Measurements from ENCODE around the gene ACTRT1.

The ACTRT1 gene

DNA sequence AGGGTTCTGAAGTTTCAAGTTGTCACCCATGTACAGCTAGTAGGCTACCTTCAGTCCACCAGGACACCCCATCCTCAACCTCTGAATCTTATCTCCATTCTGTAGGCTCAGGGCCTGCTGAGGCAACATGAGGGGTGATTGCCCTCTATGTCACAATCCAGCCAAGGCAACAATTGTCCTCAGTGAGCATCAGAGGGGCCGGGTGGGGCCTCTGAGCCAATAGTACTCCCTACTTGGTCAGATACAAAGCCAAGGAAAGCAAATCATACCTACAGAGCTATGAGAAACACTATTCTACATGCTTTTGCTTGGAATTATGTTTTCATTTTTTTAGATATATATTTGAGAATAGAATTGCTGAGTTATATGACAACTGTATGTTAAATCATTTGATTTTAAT is at the start of gene ACTRT1:
Gene ACTRT1 (minus strand): TSS at position 101 of the 400 bp plus-strand sequence. CDS start 197 bp downstream, outside the sequence.
- H3K27ac ChIP-seq (ENCODE audit: low read length): no peak within 1 kb of the TSS
- no peaks in the 10 kb centered on the region for H3K27me3 ChIP-seq (ENCODE audit: control insufficient read depth in 1 of 2, insufficient read depth in 2 of 2, low read length in 2 of 2)
- no peak within 1 kb of the TSS for H3K4me3 ChIP-seq (ENCODE audit: low read length in 2 of 2)
- H3K4me1 ChIP-seq (ENCODE audit: control insufficient read depth, insufficient read depth, low read length): no peaks in the 10 kb centered on the region
- no peaks in the 10 kb centered on the region for H3K9me3 ChIP-seq (ENCODE audit: control insufficient read depth in 2 of 2, low read length in 2 of 2)
- H3K36me3 ChIP-seq (ENCODE audit: control insufficient read depth in 2 of 2, insufficient read depth in 2 of 2, low read length in 2 of 2): no peaks in the 10 kb centered on the region
- no peak within 1 kb of the TSS for H3K9ac ChIP-seq (ENCODE audit: low read length in 2 of 2)

DNA sequence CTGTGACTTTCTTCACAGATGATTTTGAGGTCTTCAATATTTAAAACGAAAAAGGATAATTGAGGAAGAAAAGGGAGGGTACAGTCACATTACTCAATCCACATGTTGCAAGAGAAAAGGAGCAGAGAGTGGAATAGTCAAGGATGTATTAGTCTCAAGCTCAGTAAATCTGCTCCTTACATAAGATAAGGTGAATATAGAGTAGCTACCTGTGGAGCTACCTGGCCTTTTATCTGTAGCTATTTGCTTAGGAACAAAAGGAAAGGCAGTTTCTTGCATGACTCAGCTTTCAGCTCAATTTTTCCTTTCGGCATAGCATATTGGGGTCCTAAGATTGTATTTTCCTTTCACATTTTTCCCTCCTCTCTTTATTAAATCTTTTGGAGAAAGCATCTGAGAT is 26.3 kb upstream of the ACTRT1 start:
- no peak overlapping the region for H3K9ac ChIP-seq (ENCODE audit: low read length in 2 of 2)
- no peak overlapping the region for H3K4me3 ChIP-seq (ENCODE audit: low read length in 2 of 2)
- H3K27ac ChIP-seq (ENCODE audit: low read length): no peak overlapping the region
- no peaks in the 10 kb centered on the region for H3K36me3 ChIP-seq (ENCODE audit: control insufficient read depth in 2 of 2, insufficient read depth in 2 of 2, low read length in 2 of 2)
- no peaks in the 10 kb centered on the region for H3K27me3 ChIP-seq (ENCODE audit: control insufficient read depth in 1 of 2, insufficient read depth in 2 of 2, low read length in 2 of 2)
- H3K9me3 ChIP-seq (ENCODE audit: control insufficient read depth in 2 of 2, low read length in 2 of 2): no peaks in the 10 kb centered on the region
- H3K4me1 ChIP-seq (ENCODE audit: control insufficient read depth, insufficient read depth, low read length): no peaks in the 10 kb centered on the region

DNA sequence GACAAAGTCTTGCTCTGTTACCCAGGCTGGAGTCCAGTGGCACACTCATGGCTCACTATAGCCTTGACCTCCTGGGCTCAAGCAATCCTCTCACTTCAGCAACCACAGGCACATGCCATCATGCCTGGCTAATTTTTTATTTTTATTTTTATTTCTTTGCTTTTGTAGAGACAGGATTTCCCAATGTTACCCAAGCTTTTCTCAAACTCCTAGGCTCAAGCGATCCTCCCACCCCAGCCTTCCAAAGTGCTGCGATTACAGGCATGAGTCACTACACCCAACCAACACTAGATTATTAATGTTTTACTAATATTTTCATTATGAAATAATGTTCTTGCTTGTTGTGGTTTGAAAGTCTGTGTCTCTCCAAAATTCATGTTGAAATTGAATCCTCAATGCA is 5.2 kb upstream of the ACTRT1 start:
- no peak overlapping the region for H3K4me3 ChIP-seq (ENCODE audit: low read length in 2 of 2)
- H3K4me1 ChIP-seq (ENCODE audit: control insufficient read depth, insufficient read depth, low read length): no peaks in the 10 kb centered on the region
- no peaks in the 10 kb centered on the region for H3K27me3 ChIP-seq (ENCODE audit: control insufficient read depth in 1 of 2, insufficient read depth in 2 of 2, low read length in 2 of 2)
- H3K9ac ChIP-seq (ENCODE audit: low read length in 2 of 2): no peak overlapping the region
- H3K27ac ChIP-seq (ENCODE audit: low read length): no peak overlapping the region
- no peaks in the 10 kb centered on the region for H3K9me3 ChIP-seq (ENCODE audit: control insufficient read depth in 2 of 2, low read length in 2 of 2)
- H3K36me3 ChIP-seq (ENCODE audit: control insufficient read depth in 2 of 2, insufficient read depth in 2 of 2, low read length in 2 of 2): no peaks in the 10 kb centered on the region

DNA sequence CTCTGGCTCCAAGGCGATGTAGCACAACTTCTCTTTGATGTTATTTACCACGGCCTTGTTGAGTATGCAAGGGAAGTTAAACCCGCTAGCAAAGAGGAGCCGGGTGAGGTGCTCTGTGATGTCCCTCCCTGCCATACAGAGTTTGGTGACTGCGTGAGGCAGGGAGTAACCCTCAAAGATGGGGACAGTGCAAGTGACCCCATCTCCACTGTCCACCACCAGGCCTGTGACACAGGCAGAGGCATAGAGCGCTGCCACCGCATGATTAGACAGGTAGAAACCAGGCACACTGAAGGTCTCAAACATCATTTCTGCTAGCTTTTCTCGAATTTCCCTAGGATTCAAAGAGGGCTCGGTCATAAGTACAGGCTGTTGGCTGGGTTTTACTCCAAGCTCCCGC is 677 bp downstream of the ACTRT1 start:
- Histone ChIP-seq H3K27me3 (ENCODE audit: control insufficient read depth in 1 of 2, insufficient read depth in 2 of 2, low read length in 2 of 2) (no peaks in the 10 kb centered on the region), H3K27ac (ENCODE audit: low read length) (no peak overlapping the region), H3K9me3 (ENCODE audit: control insufficient read depth in 2 of 2, low read length in 2 of 2) (no peaks in the 10 kb centered on the region), H3K36me3 (ENCODE audit: control insufficient read depth in 2 of 2, insufficient read depth in 2 of 2, low read length in 2 of 2) (no peaks in the 10 kb centered on the region), H3K4me3 (ENCODE audit: low read length in 2 of 2) (no peak overlapping the region), H3K4me1 (ENCODE audit: control insufficient read depth, insufficient read depth, low read length) (no peaks in the 10 kb centered on the region), H3K9ac (ENCODE audit: low read length in 2 of 2) (no peak overlapping the region)

DNA sequence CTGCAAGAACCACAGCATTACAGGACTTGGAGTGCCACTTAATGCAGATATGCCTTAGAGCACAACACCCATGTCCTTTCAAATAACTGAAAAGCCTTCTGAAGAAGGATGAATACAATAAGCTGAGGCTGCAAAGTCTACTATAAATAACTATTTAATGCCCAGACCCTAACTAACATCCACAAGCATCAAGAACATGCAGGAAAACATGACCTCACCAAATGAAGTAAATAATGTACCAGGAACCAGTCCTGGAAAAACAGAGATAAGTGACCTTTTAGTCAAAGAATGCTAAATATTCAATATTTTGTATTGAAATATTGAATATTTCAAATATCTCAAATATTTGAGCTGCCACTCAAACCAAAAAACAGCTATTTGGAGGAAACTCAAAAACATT is 16.9 kb downstream of the ACTRT1 start:
- Histone ChIP-seq H3K27ac (ENCODE audit: low read length) (no peak overlapping the region), H3K9me3 (ENCODE audit: control insufficient read depth in 2 of 2, low read length in 2 of 2) (no peaks in the 10 kb centered on the region), H3K4me3 (ENCODE audit: low read length in 2 of 2) (no peak overlapping the region), H3K27me3 (ENCODE audit: control insufficient read depth in 1 of 2, insufficient read depth in 2 of 2, low read length in 2 of 2) (no peaks in the 10 kb centered on the region), H3K9ac (ENCODE audit: low read length in 2 of 2) (no peak overlapping the region), H3K4me1 (ENCODE audit: control insufficient read depth, insufficient read depth, low read length) (no peaks in the 10 kb centered on the region), H3K36me3 (ENCODE audit: control insufficient read depth in 2 of 2, insufficient read depth in 2 of 2, low read length in 2 of 2) (no peaks in the 10 kb centered on the region)

DNA sequence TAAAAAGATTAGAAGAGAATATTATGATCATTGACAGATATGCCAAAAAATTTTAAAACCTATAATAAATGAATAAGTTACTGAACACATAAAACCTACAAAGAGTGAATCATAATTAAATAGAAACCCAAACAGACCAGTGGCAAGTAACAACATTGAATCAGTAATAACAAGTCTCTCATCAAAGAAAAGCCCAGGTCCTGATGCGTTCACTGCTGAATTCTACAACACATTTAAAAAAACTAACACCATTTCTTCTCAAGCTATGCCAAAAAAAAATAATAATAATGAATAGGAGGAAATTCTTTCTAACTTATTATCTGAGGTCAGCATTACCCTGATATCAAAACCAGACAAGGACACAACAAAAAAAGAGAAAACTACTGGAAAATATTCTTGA is 30.6 kb downstream of the ACTRT1 start:
- Histone ChIP-seq H3K4me3 (ENCODE audit: low read length in 2 of 2) (no peak overlapping the region), H3K9me3 (ENCODE audit: control insufficient read depth in 2 of 2, low read length in 2 of 2) (no peaks in the 10 kb centered on the region), H3K9ac (ENCODE audit: low read length in 2 of 2) (no peak overlapping the region), H3K27me3 (ENCODE audit: control insufficient read depth in 1 of 2, insufficient read depth in 2 of 2, low read length in 2 of 2) (no peaks in the 10 kb centered on the region), H3K27ac (ENCODE audit: low read length) (no peak overlapping the region), H3K4me1 (ENCODE audit: control insufficient read depth, insufficient read depth, low read length) (no peaks in the 10 kb centered on the region), H3K36me3 (ENCODE audit: control insufficient read depth in 2 of 2, insufficient read depth in 2 of 2, low read length in 2 of 2) (no peaks in the 10 kb centered on the region)

DNA sequence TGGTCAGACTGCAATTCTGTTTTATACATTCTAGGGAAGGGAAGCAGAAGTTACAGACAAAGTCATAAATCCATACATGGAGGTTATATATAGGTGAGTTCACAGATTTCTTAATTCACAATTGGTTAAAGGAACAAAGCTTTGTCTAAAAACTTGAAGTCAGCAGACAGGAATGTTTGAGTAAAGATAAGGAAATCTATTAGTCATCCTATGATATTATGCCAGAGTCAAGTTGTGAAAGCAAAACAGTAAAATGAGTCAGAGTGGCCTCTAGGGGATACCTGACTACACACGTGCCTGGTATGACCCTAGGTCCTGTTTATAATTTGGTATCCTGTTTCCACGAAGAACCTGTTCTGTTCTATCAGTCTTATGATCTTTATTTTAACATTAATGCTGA is 31.5 kb downstream of the ACTRT1 start:
- Histone ChIP-seq H3K27me3 (ENCODE audit: control insufficient read depth in 1 of 2, insufficient read depth in 2 of 2, low read length in 2 of 2) (no peaks in the 10 kb centered on the region), H3K9ac (ENCODE audit: low read length in 2 of 2) (no peak overlapping the region), H3K27ac (ENCODE audit: low read length) (no peak overlapping the region), H3K9me3 (ENCODE audit: control insufficient read depth in 2 of 2, low read length in 2 of 2) (no peaks in the 10 kb centered on the region), H3K4me1 (ENCODE audit: control insufficient read depth, insufficient read depth, low read length) (no peaks in the 10 kb centered on the region), H3K36me3 (ENCODE audit: control insufficient read depth in 2 of 2, insufficient read depth in 2 of 2, low read length in 2 of 2) (no peaks in the 10 kb centered on the region), H3K4me3 (ENCODE audit: low read length in 2 of 2) (no peak overlapping the region)

DNA sequence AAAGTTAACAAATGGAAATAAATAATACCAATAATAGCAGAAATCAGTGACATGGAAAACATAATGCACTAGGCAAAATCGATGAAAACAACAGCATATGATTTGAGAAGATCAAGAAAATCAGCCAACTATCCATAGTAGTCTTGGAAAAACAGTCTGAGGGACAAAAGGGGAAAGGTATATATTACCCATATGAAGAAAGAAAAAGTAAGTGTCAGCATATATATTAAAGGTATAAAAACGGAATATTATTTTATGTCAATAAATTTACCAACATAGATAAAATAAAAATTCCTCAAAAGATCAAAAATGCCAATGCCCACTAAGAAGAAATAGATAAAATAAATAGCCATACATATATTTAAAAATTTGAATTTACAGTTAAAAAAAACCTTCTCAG is 33.0 kb downstream of the ACTRT1 start:
- no peak overlapping the region for H3K9ac ChIP-seq (ENCODE audit: low read length in 2 of 2)
- no peak overlapping the region for H3K4me3 ChIP-seq (ENCODE audit: low read length in 2 of 2)
- no peaks in the 10 kb centered on the region for H3K27me3 ChIP-seq (ENCODE audit: control insufficient read depth in 1 of 2, insufficient read depth in 2 of 2, low read length in 2 of 2)
- no peaks in the 10 kb centered on the region for H3K4me1 ChIP-seq (ENCODE audit: control insufficient read depth, insufficient read depth, low read length)
- no peaks in the 10 kb centered on the region for H3K36me3 ChIP-seq (ENCODE audit: control insufficient read depth in 2 of 2, insufficient read depth in 2 of 2, low read length in 2 of 2)
- H3K27ac ChIP-seq (ENCODE audit: low read length): no peak overlapping the region
- H3K9me3 ChIP-seq (ENCODE audit: control insufficient read depth in 2 of 2, low read length in 2 of 2): no peaks in the 10 kb centered on the region

DNA sequence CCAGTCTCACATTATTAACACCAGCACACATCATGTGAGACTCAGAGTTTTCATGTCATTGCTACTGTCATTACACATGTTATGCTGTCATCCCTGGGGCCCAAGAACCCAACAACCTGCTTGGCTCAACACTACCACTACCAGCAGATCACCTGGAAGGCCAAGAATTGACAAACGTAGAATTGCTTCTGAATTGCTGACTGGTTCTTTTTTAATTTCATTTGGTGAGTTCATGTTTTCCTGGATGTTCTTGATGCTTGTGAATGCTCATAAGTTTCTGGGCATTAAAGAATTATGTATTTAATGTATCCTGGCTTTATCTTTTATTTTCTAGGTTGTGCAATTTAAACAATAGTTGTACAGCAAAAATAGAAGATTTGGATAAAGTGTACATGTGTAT is 40.2 kb downstream of the ACTRT1 start:
- Histone ChIP-seq H3K9ac (ENCODE audit: low read length in 2 of 2) (no peak overlapping the region), H3K27ac (ENCODE audit: low read length) (no peak overlapping the region), H3K4me1 (ENCODE audit: control insufficient read depth, insufficient read depth, low read length) (no peaks in the 10 kb centered on the region), H3K27me3 (ENCODE audit: control insufficient read depth in 1 of 2, insufficient read depth in 2 of 2, low read length in 2 of 2) (no peaks in the 10 kb centered on the region), H3K9me3 (ENCODE audit: control insufficient read depth in 2 of 2, low read length in 2 of 2) (no peaks in the 10 kb centered on the region), H3K4me3 (ENCODE audit: low read length in 2 of 2) (no peak overlapping the region), H3K36me3 (ENCODE audit: control insufficient read depth in 2 of 2, insufficient read depth in 2 of 2, low read length in 2 of 2) (no peaks in the 10 kb centered on the region)

DNA sequence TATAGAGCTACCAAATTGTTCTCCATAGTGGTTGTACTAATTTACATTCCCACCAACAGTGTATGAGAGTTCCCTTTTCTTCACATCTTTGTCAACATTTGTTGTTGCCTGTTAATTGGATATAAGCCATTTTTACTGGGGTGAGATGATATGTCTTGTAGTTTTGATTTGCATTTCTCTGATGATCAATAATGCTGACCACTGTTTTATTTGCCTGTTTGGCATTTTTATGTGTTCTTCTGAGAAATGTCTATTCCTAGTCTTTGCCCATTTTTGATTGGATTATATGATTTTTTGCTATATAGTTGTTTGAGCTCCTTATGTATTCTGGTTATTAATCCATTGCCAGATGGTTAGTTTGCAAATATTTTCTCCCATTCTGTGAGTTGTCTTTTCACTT is 44.3 kb downstream of the ACTRT1 start:
- Histone ChIP-seq H3K36me3 (ENCODE audit: control insufficient read depth in 2 of 2, insufficient read depth in 2 of 2, low read length in 2 of 2) (no peaks in the 10 kb centered on the region), H3K4me1 (ENCODE audit: control insufficient read depth, insufficient read depth, low read length) (no peaks in the 10 kb centered on the region), H3K27ac (ENCODE audit: low read length) (no peak overlapping the region), H3K27me3 (ENCODE audit: control insufficient read depth in 1 of 2, insufficient read depth in 2 of 2, low read length in 2 of 2) (no peaks in the 10 kb centered on the region), H3K4me3 (ENCODE audit: low read length in 2 of 2) (no peak overlapping the region), H3K9ac (ENCODE audit: low read length in 2 of 2) (no peak overlapping the region), H3K9me3 (ENCODE audit: control insufficient read depth in 2 of 2, low read length in 2 of 2) (no peaks in the 10 kb centered on the region)
